OCI-LY3 (cell line): ENCODE measurements around the gene INPP5J.

Experiments used
- CTCF ChIP-seq: fragments of 200-600, 300-600 bp; sonication (generic); IDR thresholded peaks from 2 replicates; pipeline ENCODE4 v1.5.1; 2014; ENCODE audit warnings: antibody characterized with exemption, low read length, low read depth
- EZH2phosphoT487 ChIP-seq: fragments of 200-600 bp; shearing (Covaris generic); IDR thresholded peaks from 2 replicates; pipeline ENCODE4 v1.6.1; 2018; ENCODE audit warnings: antibody characterized with exemption, mixed run types, low read depth

- TF ChIP-seq CTCF (no peak), EZH2phosphoT487 (no peak)
Observed at GRCh38 chr22:31177420-31178162, 54.8 kb downstream of the INPP5J start.
